A673 (cell line): ENCODE measurements around the gene SYNGR3. TPM values are rescaled to one million over a fixed set of nuclear protein-coding genes. Genes with fewer than 3 reads are reported as not detected.
"Not testable (repeated sequence)": the region's sequence is repeated elsewhere in the genome, so short reads cannot be mapped to it uniquely, and the experiment has no call there.

ENCODE experiments used
- BruUV-seq: library from RNA; stranded (reverse); fragments of 400-500 nt; replicated peaks from 2 replicates; lab custom pipeline; 2021; lab: Mats Ljungman, UMichigan
- CTCF ChIA-PET: fragments of 300-600 bp; sonication (Branson Sonifier 250); formaldehyde crosslinking; loops from one replicate; lab custom pipeline; 2022; ENCODE audit warnings: antibody characterized with exemption; lab: Charles Lee
- POLR2A ChIA-PET: fragments of 300-600 bp; sonication (Branson Sonifier 250); formaldehyde crosslinking; loops from one replicate; lab custom pipeline; 2022; ENCODE audit warnings: antibody characterized with exemption; ENCODE audit not compliant: low non-redundant PET; lab: Charles Lee
- DNase-seq: peaks from one replicate; pipeline ENCODE4 v3.0.0-alpha.2; 2015; ENCODE audit warnings: low spot score
- H3K27ac ChIP-seq: fragments of 200-600 bp; sonication (generic); 2 replicates; pipeline ENCODE4 v1.5.1; 2016; ENCODE audit warnings: mixed run types, low read depth, mild to moderate bottlenecking, mixed read lengths, antibody characterized with exemption, low read length; ENCODE audit not compliant: poor library complexity, severe bottlenecking
- H3K27me3 ChIP-seq: fragments of 200-600 bp; sonication (generic); replicated peaks from 2 replicates; pipeline ENCODE4 v1.6.1; 2017; ENCODE audit warnings: mixed run types, low read depth, mild to moderate bottlenecking, mixed read lengths, antibody characterized with exemption, low read length; ENCODE audit not compliant: insufficient read depth, poor library complexity
- H3K36me3 ChIP-seq: fragments of 200-600 bp; sonication (generic); 2 replicates; pipeline ENCODE4 v1.6.1; 2016; ENCODE audit warnings: mixed run types, mild to moderate bottlenecking, mixed read lengths, antibody characterized with exemption, low read length; ENCODE audit not compliant: insufficient read depth, poor library complexity, severe bottlenecking
- H3K4me1 ChIP-seq: fragments of 200-600 bp; sonication (generic); 2 replicates; pipeline ENCODE4 v1.6.1; 2017; ENCODE audit warnings: mixed run types, mild to moderate bottlenecking, mixed read lengths, antibody characterized with exemption, low read length; ENCODE audit not compliant: insufficient read depth, poor library complexity, severe bottlenecking
- H3K4me3 ChIP-seq: fragments of 200-600 bp; sonication (generic); 2 replicates; pipeline ENCODE4 v1.5.1; 2016; ENCODE audit warnings: low read depth, mixed run types, mild to moderate bottlenecking, mixed read lengths, low read length; ENCODE audit not compliant: poor library complexity, severe bottlenecking
- H3K9me3 ChIP-seq: fragments of 200-600 bp; sonication (generic); 2 replicates; pipeline ENCODE4 v1.6.1; 2016; ENCODE audit warnings: mixed run types, low read depth, mild to moderate bottlenecking, mixed read lengths, antibody characterized with exemption, low read length; ENCODE audit not compliant: poor library complexity, severe bottlenecking
- CTCF ChIP-seq: fragments of 300-800, 200-600 bp; sonication (generic); conservative IDR thresholded peaks from 2 replicates; pipeline ENCODE4 v1.5.1; 2017; ENCODE audit warnings: low read depth, mild to moderate bottlenecking, antibody characterized with exemption, low read length, moderate library complexity, mixed read lengths
- EZH2 ChIP-seq: fragments of 200-600 bp; sonication (generic); IDR thresholded peaks from 2 replicates; pipeline ENCODE4 v1.6.1; 2017; ENCODE audit warnings: borderline replicate concordance, low read depth, mild to moderate bottlenecking, mixed read lengths, antibody characterized with exemption, low read length; ENCODE audit not compliant: poor library complexity, severe bottlenecking
- intact Hi-C: fragments of 100-400 bp; cut with micrococcal nuclease; formaldehyde crosslinking; loops from one replicate; pipeline ENCODE4 v1.10.0; 2022; ENCODE audit not compliant: unreplicated experiment
- total RNA-seq: library from RNA; stranded (reverse); gene quantifications from 2 replicates; pipeline ENCODE4 v1.2.3, GENCODE V29; 2021

Gene SYNGR3
- total RNA-seq, 1 experiment from 2014 or later: 1.4 TPM

- H3K9me3 ChIP-seq: no peaks in the 10 kb centered on the region
- no peak for DNase-seq
- TF ChIP-seq EZH2 (no peak), CTCF (no peak)
- H3K27ac ChIP-seq: no peak overlapping the region
- no peaks in the 10 kb centered on the region for H3K27me3 ChIP-seq
- H3K4me3 ChIP-seq: no peak overlapping the region
- ChIA-PET CTCF (no interaction called here), POLR2A (no interaction called here)
- intact Hi-C loops: no loop called here
- no peaks in the 10 kb centered on the region for H3K36me3 ChIP-seq
- BruUV-seq: no TSS peak
- H3K4me1 ChIP-seq: no peaks in the 10 kb centered on the region
Measured at GRCh38 chr16:1950559-1950958, 39.2 kb upstream of the SYNGR3 start.

GRCh38 chr16:1953734-1954133 is 36.0 kb upstream of the SYNGR3 start:
- DNase-seq: no peak
- CTCF ChIA-PET: no interaction called here

GRCh38 chr16:1957434-1958142 is 32.2 kb upstream of the SYNGR3 start:
- POLR2A ChIA-PET, H3K27me3 ChIP-seq, H3K4me3 ChIP-seq, BruUV-seq, H3K9me3 ChIP-seq, H3K27ac ChIP-seq, DNase-seq, intact Hi-C loops, CTCF ChIA-PET: not testable (repeated sequence)
- Histone ChIP-seq H3K36me3 (peaks cover 11% of the 10 kb centered on the region), H3K4me1 (peaks cover 16% of the 10 kb centered on the region)

More at GRCh38 chr16:1953734-1954133, 36.0 kb upstream of the SYNGR3 start:
- intact Hi-C loops: no loop called here
- H3K9me3 ChIP-seq: no peaks in the 10 kb centered on the region
- no peaks in the 10 kb centered on the region for H3K36me3 ChIP-seq
- H3K27ac ChIP-seq: no peak overlapping the region
- no peak for TF ChIP-seq CTCF
- TF ChIP-seq EZH2: no peak
- POLR2A ChIA-PET: no interaction called here
- no peaks in the 10 kb centered on the region for H3K27me3 ChIP-seq
- H3K4me3 ChIP-seq: no peak overlapping the region
- peaks cover under 1% of the 10 kb centered on the region for H3K4me1 ChIP-seq
- no TSS peak for BruUV-seq

GRCh38 chr16:1958143-1958491 is 31.7 kb upstream of the SYNGR3 start:
- H3K9me3 ChIP-seq, H3K27ac ChIP-seq, H3K4me3 ChIP-seq, DNase-seq, H3K27me3 ChIP-seq, BruUV-seq, intact Hi-C loops, CTCF ChIA-PET, POLR2A ChIA-PET: not testable (repeated sequence)
- H3K4me1 ChIP-seq: peaks cover 16% of the 10 kb centered on the region
- H3K36me3 ChIP-seq: peaks cover 16% of the 10 kb centered on the region
